HS-27A (cell line): Measurements from ENCODE around the gene TMPRSS13.
"Not testable (repeated sequence)": the region's sequence is repeated elsewhere in the genome, so short reads cannot be mapped to it uniquely, and the experiment has no call there.

Source experiments
- DNase-seq: peaks from one replicate; pipeline ENCODE4 v3.0.0-alpha.2; 2012; ENCODE audit warnings: low read depth, missing footprints

The TMPRSS13 gene

DNA sequence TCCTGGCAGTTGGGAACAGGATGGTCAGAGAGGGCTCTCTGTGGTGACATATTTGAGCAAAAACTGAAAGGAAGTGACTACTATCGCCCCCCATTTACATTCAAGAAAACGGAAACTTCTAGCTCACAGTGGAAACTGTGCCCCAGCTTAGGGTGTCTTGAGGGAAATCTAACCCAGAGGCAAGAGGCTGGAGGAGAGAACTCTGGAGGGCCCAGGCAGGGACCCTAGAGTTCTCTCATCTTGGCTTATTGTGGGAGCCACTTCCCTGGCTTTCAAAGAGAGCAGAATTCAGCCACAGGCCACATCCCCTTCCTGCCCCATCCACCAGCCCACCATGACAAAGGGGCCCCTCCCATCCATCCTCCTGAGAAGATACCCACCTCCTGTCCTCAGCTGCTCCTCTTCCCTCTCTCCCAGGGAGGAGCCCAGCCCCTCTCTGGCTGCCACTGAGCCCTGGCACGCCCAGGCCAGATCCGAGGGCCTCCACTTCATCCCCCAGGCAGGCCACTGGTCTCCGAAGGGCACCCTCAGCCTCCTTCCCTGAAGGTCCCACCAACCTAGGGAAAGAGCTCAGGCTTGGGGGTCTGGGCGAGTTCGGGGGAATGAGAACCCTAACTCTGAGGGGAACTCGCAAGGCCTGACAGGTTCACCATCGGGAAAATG lies 1.6 kb upstream of the TMPRSS13 start:
- no peak for DNase-seq

DNA sequence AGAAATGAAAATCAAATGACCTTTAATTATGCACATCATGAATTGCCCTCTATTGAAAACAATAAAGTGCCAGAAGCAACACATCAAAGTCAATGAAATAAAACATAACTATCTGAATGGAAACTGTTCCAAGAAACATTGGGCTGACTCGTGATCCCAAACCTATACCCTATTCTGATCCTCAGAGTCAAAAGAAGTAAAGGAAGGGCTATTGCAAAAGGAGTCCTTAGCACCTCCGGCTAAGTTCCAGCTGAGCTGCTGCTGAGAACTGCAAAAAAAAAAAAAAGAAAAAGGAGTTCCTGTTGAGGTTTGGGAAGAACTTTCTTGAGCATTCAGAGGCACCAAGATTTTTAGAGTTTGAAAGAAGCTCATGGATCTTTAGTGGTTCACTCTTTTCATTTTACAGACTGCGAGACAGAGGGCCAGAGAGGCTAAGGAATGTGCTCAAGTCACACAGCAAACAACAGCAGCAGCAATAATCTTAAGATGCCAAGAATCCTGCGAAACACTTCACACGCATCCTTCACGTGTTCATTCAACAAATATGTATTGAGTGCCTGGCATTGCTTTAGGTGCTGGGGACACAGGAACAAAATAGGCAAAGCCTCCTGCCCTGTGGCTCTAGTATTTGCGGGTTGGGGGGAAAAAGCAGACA lies 841 bp upstream of the TMPRSS13 start:
- DNase-seq, result no peak

DNA sequence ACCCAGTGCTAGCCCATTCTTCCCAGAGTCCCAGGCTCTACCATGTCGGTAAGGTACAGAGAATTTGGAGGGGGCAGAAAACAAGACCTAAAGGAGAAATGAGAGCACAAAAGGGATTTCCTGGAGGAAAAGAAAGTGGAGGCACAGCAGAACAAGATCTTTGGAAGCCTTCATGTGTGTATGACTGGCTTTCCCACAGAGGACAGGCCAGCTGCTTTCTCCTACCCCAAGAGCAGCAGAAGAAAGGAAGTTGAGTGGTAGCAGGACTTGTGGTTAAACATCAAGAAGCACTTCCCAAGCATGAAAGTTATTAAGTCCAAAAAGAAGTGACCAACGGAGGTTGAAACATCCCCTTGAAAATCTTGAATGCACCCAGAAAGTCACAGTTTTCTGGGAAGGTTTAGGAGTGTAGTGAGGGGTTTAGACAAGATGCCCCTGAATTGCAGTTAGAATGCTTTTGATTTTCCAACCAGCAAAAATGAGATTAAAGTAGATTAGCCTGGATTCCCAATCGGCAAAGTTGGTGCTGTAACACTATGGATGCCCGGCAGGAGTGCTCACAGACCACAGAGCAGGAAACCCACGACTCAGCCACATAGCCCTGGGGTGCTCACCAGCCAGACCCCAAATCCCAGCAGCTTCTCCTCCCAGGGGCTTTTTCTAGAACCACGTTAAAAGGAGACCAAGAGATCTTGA lies 608 bp downstream of the TMPRSS13 start:
- DNase-seq, result no peak

DNA sequence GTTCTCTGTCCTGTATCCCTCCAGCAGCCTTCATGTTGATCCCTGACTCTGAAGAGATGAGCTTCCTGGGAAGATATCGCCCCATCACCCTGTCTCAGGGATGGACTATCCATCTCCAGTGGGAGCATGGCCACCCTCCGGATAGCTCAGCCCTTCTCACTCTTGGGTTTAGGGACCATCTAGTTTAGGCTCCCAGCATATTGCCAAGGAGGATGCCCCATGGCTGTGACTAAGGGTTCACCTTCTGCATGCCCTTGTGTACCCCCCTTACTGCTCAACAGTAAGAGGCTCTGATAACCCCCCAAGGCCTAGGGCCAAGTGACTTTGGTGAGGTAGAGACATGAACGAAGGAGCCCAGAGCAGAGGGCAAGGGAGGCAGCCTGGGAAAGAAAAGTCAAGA lies 1.3 kb downstream of the TMPRSS13 start:
- no peak for DNase-seq

DNA sequence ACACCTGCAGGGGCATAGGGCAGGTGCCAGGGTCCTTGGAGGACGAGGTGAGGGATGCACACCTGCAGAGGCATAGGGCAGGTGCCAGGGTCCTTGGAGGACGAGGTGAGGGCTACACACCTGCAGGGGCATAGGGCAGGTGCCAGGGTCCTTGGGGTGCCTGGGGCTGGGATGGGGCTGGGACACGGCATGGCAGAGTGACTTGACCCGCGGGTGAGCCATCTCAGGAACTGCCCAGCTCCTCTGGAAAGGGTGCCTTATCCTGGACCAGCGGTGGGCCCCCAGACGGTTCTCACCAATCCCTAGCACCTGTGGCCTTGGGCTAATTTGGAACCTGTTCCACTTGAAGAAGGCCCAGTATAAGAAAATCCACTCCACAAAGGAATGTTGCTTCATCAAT lies 3.0 kb downstream of the TMPRSS13 start:
- not testable (repeated sequence) for DNase-seq

DNA sequence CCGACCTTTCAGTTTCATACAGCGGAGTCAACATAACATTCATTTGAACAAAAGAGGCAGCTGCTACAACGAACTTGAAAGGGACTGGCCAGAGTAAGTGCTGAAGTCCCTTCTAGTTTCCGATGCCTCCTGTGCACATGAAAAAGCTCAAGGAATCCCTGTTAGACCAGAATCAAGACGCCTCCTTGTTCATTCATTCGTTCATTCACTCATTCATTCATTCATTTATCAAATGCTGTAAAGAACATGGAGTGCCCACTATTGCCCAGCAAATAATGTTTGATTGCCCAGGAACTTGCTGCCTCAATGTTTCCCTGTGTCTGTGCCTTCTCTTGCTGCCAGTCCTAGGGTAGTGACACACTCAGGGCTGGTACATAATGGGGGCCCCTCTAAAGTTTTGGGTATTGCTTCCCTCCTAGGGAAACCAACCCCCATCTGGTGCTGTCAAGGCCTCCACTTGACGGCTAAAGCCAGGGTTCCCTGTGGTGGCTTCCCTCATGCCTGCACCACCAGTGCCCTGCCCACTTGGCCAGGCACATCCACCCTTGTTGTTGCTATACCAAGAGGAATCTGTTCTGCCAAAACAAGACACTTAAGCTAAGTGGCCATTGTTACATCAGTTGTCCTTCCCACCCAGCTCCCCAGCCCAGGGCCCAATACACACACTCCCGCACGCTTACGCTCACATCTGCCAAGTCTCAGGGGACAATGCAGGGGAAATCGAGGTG lies 3.8 kb downstream of the TMPRSS13 start:
- no peak for DNase-seq

DNA sequence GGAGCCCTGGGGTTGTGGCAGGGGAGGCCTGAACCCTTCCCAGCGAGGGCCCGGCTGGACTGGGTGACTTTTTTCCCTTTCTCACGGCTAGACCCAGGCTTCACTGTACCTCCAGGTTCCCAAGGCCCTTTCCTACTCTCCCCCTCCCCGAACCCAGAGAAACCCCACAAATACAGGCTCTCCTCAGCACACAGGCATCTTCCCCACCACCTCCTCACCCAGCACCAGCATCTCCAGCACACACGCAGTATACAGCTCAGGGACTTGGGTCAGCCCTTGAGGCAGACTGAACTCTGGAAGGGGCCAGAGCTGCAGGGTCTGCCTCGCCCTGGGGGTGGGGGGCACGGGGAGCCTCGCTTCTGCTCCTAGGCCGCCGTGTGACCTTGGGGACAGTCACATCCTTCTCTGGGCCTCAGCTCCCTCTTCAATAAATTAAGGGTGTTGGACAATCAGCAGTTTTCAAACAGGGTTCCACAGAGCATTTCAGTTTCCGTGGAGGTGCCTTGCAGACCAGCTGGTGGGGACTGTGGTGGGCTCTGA lies 4.5 kb downstream of the TMPRSS13 start:
- no peak for DNase-seq

DNA sequence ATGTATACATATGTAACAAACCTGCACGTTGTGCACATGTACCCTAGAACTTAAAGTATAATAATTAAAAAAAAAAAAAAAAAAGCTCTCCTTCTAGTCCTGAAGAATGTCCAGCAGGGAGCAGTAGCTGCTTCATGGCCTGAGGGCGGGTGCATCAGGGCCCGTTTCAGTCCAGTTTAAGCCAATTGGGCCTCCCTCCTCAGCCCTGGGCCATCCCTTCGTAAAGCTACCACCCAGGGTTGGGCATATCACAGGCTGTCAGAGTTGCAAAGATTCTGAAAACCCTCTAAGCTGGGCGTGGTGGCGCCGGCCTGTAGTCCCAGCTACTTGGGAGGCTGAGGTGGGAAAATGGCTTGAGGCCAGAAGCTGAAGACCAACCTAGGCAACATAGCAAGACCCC lies 5.4 kb downstream of the TMPRSS13 start:
- no peak for DNase-seq

DNA sequence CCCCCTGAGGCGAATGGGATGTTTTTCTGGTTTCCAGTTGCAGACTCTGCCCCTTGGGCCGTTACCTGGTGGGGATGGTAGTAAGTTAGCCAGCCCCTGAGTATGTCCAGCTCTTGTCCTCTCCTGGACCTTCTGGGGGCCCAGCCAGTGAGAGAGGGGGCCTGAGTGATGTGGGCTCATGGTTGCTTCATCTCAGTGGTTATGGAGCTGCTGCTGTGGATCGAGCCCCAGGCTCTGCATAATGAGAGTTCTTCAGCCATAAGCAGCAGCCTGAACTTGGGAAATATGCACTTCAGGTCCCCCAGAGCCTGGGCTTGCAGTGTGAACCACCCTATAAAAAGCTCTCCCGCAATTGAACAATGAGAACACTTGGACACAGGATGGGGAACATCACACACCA lies 5.9 kb downstream of the TMPRSS13 start:
- no peak for DNase-seq

DNA sequence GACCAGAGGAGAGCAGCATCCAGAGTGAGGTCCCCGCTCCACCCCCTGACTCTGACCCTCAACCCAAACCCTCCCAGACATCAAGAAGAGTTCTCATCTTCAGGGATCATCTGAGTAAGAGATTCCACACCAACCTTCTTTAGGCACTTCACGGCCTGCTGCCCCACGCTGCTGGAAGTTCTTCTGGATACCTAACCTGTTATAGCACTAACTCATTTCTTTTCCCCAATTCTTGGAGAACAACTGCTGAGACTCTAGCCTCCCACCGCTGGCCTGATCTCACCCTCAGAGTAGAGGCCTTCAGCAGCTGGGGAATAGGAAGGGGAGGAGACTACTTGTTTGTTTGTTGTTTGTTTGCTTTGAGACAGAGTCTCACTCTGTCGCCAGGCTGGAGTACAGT lies 7.3 kb downstream of the TMPRSS13 start:
- no peak for DNase-seq

DNA sequence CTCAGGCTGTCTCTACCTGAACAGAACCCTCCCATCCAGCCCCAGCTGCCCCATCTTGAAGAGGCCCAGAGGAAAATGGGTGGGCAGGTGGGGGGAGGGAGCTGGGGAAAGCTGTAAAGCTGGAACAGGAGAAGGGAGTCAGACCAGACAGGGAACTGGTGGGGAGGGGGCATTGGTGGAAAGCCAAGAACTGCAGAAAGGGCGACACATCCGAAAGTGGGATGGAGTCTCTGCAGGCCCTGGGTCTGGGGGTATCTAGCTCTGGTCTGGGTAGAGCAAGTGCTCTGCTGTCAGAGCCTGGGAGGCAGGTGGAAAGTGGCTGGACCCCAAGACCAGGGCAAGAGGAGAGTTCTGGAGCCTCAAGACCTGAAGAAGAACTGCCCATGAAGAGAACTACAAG lies 7.7 kb downstream of the TMPRSS13 start:
- DNase-seq, result no peak

DNA sequence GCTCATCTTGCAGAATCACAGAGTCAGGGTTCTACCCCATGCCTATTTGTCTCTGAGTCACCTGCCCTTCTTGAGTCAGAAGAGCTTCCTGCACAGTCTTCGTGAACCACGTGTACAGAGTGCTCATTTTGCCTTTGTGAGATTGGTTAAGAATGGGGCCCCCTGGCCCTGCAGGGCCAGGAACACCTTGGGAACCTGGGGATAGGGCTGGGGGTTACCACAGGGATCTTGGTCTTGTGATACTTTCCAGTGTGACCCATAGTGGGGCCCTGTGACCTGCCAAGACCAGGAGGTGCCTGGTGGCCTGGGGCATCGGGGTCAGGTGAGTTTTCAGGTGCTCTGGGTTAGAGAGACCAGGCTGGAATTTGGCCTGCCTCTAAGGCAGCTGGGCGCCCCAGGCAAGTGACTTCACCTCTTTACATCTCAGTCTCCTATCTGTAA lies 9.4 kb downstream of the TMPRSS13 start:
- no peak for DNase-seq

DNA sequence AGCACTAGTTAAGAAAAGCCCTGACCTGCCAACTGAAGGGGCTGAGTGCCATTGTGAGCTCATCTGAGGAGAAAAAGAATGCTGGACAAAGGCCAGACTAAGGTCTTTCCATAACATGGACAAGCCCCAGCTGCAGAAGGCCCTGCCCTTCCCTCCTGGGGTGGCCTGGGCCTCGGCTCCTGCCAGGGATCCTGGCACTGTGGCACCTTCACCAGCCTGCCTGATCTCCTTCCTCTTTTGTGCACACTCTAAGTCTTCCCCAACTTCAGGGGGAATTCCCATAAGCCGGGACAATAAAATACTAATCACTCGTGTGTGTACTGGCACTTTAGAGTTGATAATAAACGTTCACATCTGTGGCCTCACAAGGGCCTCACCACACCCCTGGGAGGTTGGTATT lies 9.9 kb downstream of the TMPRSS13 start:
- DNase-seq, result no peak

DNA sequence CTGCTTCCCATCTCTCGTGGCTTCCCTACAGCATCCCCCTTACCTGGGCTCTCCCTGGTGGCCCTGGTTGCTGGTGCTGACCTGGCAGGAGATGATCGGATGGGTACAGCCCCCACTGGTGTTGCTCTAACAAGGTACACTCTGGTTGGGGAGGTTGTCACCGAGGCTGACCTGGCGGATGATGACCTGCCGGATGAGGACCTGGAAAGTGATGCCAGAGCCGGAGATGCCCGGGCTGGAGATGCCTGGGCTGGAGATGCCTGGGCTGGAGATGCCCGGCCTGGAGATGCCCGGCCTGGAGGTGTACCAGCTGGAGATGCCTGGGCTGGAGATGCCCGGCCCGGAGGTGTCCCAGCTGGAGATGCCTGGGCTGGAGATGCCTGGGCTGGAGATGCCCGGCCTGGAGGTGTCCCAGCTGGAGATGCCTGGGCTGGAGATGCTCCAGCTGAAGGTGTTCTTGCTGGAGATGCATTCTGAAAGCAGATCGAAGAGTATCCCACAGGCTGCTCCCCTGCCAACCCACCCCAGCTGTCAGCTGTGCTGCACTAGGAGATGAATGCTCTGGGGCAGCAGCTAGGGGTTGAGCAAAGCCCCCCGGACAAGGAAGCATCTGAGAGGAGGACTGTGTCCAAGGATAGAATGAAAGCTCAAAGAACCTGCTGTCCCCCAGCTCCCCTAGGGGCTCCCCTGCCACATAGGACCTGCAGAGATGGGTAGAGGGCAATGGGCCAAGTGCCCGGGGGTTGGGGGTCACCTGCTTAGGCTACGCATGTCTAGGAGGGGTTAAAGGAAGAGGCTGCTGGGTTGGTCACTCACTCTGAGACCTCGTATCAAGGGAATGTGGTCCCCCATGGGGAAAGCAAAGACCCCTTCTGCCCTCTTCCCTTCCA lies 10.6 kb downstream of the TMPRSS13 start:
- DNase-seq, result no peak

DNA sequence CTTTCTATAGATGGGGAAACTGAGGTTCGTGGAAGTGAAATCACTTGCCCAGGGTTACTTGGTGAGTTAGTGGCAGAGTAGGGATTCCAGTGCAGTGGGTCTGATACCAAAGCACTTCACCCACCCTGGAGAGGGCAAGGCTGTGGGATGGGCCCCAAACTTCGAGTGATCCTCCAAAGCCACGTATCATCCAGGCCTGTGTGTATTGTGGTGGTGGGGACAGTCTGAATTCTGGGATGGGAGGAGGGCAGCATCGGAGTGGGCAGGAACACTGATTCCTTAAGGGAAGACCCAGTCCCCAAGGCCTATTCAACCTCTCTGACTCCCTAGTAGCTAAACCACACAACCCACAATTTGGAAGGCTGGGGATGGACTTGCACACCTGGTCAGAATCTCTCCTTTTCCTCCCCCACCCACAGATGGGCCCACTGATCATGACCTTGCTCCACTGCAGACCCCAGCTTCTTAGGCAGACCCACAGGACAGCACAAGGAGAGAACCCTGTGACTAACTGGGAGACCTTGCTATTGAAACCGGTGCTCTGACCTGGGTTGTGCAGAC lies 11.5 kb downstream of the TMPRSS13 start:
- DNase-seq, result no peak

DNA sequence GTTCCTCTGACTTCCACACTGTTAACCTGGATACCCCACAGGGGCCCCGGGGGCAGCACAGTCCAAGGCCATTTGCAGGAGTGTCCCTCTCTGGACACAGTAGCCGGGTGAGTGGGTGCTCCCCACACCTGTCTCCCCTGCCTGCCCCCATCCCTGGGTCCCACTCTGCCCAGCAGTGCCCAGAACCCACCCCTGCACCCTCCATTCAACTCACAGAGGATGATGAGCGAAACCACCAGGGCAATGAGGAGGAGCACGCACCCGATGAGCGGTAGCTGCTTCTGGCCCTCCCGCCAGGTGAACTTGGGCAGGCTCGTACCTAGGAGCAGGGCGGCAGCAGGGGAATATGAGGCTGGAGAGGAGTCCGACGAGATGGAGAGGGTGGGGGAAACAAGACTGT lies 12.2 kb downstream of the TMPRSS13 start:
- no peak for DNase-seq

DNA sequence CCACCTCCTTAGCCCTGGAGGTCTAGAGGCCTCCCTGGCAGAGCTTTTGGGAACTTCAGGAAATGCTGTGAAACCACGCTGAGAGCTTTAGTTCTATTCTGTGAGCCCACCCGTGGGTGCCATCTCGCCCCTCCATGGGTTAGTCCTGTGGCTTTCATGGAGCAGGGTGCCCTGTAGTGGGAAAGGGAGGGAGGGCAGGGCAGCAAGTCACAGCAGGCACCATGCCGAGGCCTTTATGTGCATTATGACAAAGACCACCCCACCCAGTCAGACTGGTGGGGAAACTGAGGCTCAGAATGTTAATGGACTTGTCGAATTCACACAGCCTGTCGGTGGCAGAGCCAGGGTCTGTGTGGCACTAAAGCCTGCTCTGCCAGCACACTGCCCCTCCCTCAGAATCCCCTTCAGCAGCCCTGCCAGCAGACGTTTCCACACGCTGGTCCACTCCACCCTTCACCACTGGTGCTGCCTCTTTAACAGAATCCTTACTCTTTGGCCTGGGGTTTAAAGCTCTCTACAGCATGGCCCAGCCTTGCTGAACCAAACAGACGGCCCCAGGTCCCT lies 13.4 kb downstream of the TMPRSS13 start:
- DNase-seq, result no peak

DNA sequence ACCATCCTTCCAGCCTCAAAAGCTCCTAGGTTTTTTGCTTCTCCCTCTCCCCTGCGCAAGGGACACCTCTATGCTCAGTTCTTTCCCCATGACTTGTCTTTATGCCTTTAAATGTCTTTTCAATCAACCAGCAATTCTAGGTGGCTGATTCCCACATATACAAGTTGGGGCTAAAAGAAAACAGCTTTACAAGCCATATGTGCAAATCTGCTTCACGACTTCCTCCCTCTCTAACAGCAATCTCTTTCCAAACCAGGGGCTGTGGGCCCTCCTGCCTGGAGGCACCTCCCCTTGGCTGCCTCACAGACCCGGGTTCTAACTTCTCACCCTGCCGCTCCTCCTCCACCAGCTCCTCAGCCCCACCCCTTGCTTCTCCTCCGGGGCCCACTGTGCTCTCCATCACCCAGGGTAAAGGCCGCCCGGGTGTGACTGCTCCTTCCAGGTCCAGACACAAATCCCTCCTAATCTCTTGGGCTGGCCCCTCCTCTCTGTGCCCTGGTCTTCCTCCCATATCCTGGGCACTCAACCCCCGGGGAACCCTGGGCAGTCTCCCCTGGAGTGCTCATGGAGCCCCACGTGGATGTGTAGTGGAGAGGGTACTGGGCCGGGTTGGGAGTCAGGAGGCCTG lies 14.1 kb downstream of the TMPRSS13 start:
- no peak for DNase-seq

DNA sequence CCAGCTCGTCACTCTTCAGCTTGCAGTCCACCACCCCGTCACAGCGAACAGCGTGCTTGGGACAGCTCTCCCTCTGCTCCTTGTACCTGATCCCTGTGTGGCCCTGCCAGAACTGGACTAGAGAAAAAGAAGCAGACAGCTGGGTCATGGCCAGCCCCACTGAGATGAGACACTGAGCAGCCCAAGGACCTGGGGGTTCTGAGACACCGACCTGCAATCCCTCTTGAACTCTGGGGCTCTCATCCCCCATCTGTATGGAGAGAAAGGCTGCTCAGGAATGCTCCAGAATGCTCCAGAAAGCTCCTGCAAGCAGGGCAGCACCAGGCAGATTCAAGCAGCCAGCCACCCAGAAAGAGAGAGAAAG lies 14.8 kb downstream of the TMPRSS13 start:
- no peak for DNase-seq

DNA sequence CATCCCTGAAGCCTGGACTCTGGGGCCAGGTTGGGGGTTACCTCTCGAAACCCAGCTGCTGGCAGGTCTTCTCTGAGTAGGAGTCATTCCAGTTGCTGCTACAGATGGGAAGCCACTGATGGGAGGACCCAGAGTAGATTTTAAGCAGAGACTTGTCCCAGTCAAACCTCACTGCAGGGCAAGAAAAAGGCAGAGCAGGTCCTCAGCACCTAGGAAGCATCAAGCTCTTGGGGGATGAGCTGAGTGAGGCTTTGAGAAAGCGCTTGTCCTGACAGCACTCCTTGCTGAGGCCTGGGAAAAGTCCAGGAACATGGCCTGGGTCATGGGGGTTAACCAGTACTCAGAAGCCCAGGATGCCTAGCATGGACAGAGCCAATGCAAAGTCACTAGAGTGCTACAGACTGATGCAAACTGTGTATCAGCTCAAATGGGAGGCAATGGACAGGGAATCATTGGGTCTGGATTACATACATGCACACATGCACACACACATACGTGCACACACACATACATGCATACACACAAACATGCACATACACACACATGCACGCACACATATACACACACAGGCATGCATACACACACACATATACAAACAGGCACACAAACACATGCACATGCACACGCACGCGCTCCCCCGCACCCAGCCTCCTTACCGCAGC lies 15.3 kb downstream of the TMPRSS13 start:
- DNase-seq, result no peak
